ENCODE results near the gene BCL2. TPM values are rescaled to one million over a fixed set of nuclear protein-coding genes. Genes with fewer than 3 reads are reported as not detected.
"Not testable (repeated sequence)": the region's sequence is repeated elsewhere in the genome, so short reads cannot be mapped to it uniquely, and the experiment has no call there.

Gene BCL2
- total RNA-seq, 1 experiment from 2014 or later, result 2.6 TPM

DNA sequence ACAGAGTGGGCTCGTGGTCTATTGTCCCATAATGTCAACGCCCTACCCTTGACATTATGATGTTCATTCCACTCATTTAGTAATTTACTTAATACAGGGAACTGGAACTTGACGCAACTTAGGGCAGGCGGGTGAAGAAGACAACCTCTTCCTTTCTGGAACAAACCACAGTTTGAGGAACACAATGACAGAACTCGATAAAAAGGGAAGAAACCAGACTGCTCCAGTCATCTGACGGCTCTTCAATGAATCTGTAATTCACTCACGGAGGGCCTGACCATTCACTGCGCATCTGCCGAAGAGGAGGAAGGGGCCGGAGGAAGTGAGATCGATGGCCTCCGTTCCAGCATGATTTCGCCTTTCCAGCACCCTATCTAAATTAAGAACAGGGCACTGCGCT lies 83.2 kb downstream of the BCL2 start:
- ChIA-PET CTCF (no interaction called here), POLR2A (no interaction called here)
- Mint-ChIP-seq H3K27me3 (ENCODE audit: low read depth) (no peaks in the 10 kb centered on the region), H3K27ac (peak overlapping the region; percentile 3; the same call in 1 of the 2 replicates), H3K4me3 (no peak overlapping the region), H3K9me3 (peaks cover 5% of the 10 kb centered on the region), H3K36me3 (no peaks in the 10 kb centered on the region), H3K4me1 (peaks cover 28% of the 10 kb centered on the region)
- TF ChIP-seq, protein P1, sequence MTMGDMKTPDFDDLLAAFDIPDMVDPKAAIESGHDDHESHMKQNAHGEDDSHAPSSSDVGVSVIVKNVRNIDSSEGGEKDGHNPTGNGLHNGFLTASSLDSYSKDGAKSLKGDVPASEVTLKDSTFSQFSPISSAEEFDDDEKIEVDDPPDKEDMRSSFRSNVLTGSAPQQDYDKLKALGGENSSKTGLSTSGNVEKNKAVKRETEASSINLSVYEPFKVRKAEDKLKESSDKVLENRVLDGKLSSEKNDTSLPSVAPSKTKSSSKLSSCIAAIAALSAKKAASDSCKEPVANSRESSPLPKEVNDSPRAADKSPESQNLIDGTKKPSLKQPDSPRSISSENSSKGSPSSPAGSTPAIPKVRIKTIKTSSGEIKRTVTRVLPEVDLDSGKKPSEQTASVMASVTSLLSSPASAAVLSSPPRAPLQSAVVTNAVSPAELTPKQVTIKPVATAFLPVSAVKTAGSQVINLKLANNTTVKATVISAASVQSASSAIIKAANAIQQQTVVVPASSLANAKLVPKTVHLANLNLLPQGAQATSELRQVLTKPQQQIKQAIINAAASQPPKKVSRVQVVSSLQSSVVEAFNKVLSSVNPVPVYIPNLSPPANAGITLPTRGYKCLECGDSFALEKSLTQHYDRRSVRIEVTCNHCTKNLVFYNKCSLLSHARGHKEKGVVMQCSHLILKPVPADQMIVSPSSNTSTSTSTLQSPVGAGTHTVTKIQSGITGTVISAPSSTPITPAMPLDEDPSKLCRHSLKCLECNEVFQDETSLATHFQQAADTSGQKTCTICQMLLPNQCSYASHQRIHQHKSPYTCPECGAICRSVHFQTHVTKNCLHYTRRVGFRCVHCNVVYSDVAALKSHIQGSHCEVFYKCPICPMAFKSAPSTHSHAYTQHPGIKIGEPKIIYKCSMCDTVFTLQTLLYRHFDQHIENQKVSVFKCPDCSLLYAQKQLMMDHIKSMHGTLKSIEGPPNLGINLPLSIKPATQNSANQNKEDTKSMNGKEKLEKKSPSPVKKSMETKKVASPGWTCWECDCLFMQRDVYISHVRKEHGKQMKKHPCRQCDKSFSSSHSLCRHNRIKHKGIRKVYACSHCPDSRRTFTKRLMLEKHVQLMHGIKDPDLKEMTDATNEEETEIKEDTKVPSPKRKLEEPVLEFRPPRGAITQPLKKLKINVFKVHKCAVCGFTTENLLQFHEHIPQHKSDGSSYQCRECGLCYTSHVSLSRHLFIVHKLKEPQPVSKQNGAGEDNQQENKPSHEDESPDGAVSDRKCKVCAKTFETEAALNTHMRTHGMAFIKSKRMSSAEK (CRISPR knock-in tag; IDR thresholded peaks at IDR 0.05; ENCODE audit: borderline replicate concordance), result no peak
- no peak for TF ChIP-seq NR2C2 (CRISPR knock-in tag; IDR thresholded peaks at IDR 0.05)
- TF ChIP-seq, protein P2, sequence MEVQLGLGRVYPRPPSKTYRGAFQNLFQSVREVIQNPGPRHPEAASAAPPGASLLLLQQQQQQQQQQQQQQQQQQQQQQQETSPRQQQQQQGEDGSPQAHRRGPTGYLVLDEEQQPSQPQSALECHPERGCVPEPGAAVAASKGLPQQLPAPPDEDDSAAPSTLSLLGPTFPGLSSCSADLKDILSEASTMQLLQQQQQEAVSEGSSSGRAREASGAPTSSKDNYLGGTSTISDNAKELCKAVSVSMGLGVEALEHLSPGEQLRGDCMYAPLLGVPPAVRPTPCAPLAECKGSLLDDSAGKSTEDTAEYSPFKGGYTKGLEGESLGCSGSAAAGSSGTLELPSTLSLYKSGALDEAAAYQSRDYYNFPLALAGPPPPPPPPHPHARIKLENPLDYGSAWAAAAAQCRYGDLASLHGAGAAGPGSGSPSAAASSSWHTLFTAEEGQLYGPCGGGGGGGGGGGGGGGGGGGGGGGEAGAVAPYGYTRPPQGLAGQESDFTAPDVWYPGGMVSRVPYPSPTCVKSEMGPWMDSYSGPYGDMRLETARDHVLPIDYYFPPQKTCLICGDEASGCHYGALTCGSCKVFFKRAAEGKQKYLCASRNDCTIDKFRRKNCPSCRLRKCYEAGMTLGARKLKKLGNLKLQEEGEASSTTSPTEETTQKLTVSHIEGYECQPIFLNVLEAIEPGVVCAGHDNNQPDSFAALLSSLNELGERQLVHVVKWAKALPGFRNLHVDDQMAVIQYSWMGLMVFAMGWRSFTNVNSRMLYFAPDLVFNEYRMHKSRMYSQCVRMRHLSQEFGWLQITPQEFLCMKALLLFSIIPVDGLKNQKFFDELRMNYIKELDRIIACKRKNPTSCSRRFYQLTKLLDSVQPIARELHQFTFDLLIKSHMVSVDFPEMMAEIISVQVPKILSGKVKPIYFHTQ (CRISPR knock-in tag; IDR thresholded peaks at IDR 0.05), result no peak
- TF ChIP-seq RORB (CRISPR knock-in tag; IDR thresholded peaks at IDR 0.05), result no peak
- no peak for TF ChIP-seq ZNF219 (CRISPR knock-in tag; IDR thresholded peaks at IDR 0.05; ENCODE audit: borderline replicate concordance)
- DNase-seq (ENCODE audit: low spot score), result no peak
- no peak for ATAC-seq

DNA sequence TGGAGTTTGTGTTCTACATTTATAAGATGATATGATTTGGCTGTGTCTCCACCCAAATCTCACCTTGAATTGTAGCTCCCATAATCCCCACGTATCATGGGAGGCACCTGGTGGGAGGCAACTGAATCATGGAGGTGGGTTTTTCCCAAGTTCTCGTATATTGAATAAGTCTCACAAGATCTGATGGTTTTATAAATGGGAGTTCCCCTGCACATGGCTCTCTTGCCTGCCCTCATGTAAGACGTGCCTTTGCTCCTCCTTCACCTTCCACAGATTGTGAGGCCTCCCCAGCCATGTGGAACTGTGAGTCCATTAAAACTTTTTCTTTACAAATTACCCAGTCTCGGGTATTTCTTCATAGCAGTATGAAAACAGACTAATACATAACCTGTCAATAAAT lies 83.6 kb downstream of the BCL2 start:
- H3K4me3 Mint-ChIP-seq; H3K27me3 Mint-ChIP-seq (ENCODE audit: low read depth); ATAC-seq; H3K36me3 Mint-ChIP-seq; POLR2A ChIA-PET; H3K9me3 Mint-ChIP-seq; DNase-seq (ENCODE audit: low spot score); H3K27ac Mint-ChIP-seq; CTCF ChIA-PET: not testable (repeated sequence)
- H3K4me1 Mint-ChIP-seq, result peaks cover 28% of the 10 kb centered on the region

DNA sequence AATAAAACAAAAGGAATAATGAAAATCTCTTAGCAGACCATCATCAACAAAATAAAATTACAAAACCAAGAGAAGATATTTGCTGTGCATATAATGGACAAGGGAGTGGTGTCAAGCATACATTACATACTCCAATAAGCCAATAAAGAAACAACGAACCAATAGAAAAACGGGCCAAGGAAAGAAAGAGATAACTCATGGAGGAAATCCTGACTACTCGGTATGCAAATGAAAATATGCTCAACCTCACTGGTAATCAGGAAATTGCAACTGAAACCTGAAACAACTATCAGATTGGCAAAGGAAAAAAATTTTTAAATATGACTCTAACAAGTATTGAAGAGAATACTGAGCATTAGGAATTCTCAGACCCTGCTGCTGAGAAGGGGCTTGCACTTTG lies 84.7 kb downstream of the BCL2 start:
- ChIA-PET CTCF (no interaction called here), POLR2A (no interaction called here)
- Mint-ChIP-seq H3K27ac (no peak overlapping the region), H3K27me3 (ENCODE audit: low read depth) (no peaks in the 10 kb centered on the region), H3K4me3 (no peak overlapping the region), H3K9me3 (peaks cover 5% of the 10 kb centered on the region), H3K36me3 (no peaks in the 10 kb centered on the region), H3K4me1 (peaks cover 28% of the 10 kb centered on the region)
- ATAC-seq, result no peak
- DNase-seq (ENCODE audit: low spot score), result no peak
- TF ChIP-seq, protein P3, sequence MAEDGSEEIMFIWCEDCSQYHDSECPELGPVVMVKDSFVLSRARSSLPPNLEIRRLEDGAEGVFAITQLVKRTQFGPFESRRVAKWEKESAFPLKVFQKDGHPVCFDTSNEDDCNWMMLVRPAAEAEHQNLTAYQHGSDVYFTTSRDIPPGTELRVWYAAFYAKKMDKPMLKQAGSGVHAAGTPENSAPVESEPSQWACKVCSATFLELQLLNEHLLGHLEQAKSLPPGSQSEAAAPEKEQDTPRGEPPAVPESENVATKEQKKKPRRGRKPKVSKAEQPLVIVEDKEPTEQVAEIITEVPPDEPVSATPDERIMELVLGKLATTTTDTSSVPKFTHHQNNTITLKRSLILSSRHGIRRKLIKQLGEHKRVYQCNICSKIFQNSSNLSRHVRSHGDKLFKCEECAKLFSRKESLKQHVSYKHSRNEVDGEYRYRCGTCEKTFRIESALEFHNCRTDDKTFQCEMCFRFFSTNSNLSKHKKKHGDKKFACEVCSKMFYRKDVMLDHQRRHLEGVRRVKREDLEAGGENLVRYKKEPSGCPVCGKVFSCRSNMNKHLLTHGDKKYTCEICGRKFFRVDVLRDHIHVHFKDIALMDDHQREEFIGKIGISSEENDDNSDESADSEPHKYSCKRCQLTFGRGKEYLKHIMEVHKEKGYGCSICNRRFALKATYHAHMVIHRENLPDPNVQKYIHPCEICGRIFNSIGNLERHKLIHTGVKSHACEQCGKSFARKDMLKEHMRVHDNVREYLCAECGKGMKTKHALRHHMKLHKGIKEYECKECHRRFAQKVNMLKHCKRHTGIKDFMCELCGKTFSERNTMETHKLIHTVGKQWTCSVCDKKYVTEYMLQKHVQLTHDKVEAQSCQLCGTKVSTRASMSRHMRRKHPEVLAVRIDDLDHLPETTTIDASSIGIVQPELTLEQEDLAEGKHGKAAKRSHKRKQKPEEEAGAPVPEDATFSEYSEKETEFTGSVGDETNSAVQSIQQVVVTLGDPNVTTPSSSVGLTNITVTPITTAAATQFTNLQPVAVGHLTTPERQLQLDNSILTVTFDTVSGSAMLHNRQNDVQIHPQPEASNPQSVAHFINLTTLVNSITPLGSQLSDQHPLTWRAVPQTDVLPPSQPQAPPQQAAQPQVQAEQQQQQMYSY (CRISPR knock-in tag; IDR thresholded peaks at IDR 0.05), result no peak
- TF ChIP-seq, protein P4, sequence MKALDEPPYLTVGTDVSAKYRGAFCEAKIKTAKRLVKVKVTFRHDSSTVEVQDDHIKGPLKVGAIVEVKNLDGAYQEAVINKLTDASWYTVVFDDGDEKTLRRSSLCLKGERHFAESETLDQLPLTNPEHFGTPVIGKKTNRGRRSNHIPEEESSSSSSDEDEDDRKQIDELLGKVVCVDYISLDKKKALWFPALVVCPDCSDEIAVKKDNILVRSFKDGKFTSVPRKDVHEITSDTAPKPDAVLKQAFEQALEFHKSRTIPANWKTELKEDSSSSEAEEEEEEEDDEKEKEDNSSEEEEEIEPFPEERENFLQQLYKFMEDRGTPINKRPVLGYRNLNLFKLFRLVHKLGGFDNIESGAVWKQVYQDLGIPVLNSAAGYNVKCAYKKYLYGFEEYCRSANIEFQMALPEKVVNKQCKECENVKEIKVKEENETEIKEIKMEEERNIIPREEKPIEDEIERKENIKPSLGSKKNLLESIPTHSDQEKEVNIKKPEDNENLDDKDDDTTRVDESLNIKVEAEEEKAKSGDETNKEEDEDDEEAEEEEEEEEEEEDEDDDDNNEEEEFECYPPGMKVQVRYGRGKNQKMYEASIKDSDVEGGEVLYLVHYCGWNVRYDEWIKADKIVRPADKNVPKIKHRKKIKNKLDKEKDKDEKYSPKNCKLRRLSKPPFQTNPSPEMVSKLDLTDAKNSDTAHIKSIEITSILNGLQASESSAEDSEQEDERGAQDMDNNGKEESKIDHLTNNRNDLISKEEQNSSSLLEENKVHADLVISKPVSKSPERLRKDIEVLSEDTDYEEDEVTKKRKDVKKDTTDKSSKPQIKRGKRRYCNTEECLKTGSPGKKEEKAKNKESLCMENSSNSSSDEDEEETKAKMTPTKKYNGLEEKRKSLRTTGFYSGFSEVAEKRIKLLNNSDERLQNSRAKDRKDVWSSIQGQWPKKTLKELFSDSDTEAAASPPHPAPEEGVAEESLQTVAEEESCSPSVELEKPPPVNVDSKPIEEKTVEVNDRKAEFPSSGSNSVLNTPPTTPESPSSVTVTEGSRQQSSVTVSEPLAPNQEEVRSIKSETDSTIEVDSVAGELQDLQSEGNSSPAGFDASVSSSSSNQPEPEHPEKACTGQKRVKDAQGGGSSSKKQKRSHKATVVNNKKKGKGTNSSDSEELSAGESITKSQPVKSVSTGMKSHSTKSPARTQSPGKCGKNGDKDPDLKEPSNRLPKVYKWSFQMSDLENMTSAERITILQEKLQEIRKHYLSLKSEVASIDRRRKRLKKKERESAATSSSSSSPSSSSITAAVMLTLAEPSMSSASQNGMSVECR (CRISPR knock-in tag; IDR thresholded peaks at IDR 0.05; ENCODE audit: borderline replicate concordance), result no peak
- TF ChIP-seq, protein P5, sequence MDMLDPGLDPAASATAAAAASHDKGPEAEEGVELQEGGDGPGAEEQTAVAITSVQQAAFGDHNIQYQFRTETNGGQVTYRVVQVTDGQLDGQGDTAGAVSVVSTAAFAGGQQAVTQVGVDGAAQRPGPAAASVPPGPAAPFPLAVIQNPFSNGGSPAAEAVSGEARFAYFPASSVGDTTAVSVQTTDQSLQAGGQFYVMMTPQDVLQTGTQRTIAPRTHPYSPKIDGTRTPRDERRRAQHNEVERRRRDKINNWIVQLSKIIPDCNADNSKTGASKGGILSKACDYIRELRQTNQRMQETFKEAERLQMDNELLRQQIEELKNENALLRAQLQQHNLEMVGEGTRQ (CRISPR knock-in tag; IDR thresholded peaks at IDR 0.05), result no peak
- TF ChIP-seq JUN (CRISPR knock-in tag; IDR thresholded peaks at IDR 0.05) (no peak), OVOL2 (CRISPR knock-in tag; IDR thresholded peaks at IDR 0.05; ENCODE audit: borderline replicate concordance) (no peak), ELF4 (CRISPR knock-in tag; IDR thresholded peaks at IDR 0.05; ENCODE audit: low read depth) (no peak), JAZF1 (CRISPR knock-in tag; IDR thresholded peaks at IDR 0.05) (no peak)
- TF ChIP-seq, protein P6, sequence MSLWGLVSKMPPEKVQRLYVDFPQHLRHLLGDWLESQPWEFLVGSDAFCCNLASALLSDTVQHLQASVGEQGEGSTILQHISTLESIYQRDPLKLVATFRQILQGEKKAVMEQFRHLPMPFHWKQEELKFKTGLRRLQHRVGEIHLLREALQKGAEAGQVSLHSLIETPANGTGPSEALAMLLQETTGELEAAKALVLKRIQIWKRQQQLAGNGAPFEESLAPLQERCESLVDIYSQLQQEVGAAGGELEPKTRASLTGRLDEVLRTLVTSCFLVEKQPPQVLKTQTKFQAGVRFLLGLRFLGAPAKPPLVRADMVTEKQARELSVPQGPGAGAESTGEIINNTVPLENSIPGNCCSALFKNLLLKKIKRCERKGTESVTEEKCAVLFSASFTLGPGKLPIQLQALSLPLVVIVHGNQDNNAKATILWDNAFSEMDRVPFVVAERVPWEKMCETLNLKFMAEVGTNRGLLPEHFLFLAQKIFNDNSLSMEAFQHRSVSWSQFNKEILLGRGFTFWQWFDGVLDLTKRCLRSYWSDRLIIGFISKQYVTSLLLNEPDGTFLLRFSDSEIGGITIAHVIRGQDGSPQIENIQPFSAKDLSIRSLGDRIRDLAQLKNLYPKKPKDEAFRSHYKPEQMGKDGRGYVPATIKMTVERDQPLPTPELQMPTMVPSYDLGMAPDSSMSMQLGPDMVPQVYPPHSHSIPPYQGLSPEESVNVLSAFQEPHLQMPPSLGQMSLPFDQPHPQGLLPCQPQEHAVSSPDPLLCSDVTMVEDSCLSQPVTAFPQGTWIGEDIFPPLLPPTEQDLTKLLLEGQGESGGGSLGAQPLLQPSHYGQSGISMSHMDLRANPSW (CRISPR knock-in tag; conservative IDR thresholded peaks at IDR 0.05; ENCODE audit: low read depth), result no peak
